NCI-H2171 treated with DMSO at 0.1 percent for 48 hours (cell line): Measurements from ENCODE around the gene ERBB2.
A peak's percentile ranks its signal among the peaks of the same experiment; 100 is the strongest.
"Not testable (repeated sequence)": the region's sequence is repeated elsewhere in the genome, so short reads cannot be mapped to it uniquely, and the experiment has no call there.

ENCODE experiments used
- DNase-seq: peaks from one replicate; lab custom pipeline; 2025; lab: John Stamatoyannopoulos, UW

Gene ERBB2

DNA sequence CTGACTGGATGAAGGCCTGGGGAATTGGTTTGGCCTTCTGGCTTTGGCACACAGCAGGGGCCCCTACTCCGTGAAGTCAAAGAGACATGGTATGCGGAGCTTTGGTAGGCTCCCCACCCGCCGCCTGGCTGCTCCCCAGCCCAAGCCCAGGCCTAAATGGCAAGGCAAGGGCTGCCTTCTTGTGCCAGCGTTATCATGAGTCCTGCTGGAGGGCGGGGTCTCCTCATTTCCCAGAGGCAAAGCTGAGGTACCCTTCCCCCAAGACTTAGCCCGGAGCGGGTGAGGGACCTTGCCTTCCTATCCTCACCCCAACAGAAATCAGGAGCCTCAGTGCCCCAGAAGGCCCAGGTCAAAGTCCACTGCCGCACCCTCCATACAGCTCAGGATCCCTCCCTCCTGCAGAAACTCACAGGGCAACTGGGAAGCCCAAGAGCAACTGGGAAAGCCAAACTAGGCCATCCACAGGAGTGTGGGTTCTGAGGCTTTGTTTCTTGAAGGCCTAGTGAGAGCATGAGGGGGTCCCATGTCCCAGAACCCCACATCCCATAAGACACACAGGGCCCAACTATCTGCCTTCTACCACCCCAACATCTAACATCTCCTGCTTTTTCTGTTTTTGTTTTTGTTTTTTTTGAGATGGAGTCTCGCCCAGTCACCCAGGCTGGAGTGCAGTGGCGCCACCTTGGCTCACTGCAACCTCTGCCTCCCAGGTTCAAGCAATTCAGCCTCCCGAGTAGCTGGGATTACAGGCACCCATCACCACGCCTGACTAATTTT lies 21.3 kb upstream of the ERBB2 start:
- DNase-seq = no peak

DNA sequence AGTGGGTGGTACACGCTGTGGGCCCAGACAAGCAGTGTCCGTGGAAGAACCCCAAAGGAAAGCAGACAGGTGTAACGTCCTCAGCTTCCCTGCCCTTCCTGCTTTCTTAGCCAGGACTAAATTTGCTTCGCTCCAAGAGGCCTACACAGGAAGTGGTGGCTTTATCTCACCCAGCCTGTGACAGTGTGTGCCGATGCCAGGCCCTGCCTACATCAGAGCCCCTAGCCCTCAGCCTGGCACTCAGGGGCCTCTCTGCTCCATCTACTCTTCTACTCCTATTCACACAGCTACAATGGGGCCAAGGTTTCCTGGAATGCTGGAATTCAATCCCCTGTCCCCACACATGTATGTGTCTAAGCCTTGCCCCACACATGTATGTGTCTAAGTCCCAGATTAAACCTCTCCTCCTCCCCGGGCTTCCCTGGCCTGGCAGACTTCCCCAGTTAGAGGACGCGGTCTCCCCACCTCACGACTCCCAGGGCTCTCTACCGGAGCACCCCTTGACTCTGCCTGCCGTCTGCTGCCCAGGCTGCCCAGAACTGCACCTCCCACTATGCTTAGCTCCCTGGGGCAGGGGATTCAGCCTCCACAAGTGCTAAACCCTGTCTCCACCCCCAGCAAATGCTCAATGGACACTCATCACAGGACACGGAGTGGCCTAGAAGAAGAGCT lies 20.2 kb upstream of the ERBB2 start:
- DNase-seq = no peak

DNA sequence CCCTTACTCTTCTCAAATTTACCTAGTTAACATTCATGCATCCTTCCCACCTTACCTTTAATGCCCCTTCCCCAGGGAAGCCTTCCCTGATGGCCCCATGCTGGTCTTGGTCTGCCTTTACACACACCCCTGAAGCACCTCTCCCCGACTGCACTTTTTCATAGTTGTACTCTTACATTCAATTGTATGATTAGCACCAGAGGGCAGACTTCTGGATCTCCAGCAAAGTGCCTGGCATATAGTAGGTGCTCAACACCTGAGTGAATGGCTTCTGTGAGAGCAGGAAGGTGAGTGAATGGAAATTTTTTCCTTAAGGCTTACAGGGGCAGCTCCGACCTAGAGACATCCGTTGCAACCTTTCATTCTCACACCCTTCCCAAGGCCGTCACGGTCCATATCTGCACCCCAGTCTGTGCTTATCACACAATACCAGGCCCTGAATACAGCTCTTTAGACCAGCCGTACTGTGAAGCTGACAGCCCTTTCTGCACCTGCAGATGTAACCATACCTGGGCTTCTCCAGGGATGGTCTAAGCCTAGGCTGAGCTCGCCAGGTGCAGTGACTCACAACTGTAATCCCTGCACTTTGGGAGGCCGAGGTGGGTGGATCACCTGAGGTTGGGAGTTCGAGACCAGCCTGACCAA lies 16.4 kb upstream of the ERBB2 start:
- no peak for DNase-seq

DNA sequence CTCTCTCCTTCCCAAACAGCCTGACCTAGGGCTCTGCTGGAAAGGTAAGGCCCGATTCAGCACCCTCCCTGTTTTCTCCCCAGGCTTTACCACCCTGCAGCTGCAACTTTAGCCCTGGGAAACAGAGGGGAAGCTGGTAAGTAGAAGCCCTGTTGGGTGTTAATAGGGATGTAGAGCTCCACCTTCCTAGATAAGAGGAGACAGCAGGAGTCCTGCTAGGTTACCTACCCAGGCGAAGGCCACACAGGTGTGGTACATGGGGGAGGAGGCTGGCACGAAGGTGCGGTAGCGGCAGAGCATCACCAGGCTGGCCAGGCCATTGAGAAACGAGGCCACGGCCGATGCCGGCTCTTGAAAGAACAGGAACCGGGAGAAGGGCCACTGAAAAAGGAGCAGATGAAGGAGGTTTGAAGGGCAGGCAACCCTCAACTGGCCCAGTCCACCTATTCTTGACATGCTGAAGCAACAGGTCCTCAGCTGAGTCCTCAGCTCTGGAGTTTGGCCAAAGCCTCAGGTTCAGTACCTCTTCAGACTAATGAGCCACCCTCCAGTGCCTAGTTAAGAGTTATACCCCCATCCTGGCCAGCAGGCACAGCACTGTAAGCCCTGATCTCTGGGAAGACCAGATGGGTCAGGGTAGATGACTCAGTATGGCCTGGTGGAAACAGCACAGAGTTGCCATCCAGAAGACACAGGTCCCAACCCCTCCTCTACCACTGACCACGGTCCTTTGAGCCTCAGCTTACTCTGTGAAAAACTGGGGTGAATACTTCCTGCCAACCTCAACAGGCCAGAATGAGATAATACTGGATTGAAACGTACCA lies 15.3 kb upstream of the ERBB2 start:
- no peak for DNase-seq

DNA sequence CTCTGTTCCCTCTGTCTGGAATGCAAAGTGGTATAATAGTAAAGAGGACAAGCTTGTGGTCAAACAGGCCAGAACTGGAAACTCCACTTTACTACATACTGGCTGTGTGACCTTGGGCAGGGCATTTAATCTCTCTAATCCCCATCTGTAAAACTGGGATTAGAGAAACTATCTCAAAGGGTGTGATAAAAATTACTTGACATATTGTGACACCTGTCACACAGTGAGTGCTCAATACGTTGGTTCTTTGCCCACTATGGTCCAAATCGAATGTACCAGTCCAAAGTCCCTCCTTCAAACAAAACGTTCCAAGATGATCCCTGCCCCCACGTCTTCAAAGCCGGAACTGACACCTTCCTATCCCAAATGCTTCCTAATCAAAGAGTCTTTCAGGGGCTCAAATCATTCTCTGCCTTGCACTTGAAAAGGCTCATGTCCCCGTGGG lies 12.7 kb upstream of the ERBB2 start:
- no peak for DNase-seq

DNA sequence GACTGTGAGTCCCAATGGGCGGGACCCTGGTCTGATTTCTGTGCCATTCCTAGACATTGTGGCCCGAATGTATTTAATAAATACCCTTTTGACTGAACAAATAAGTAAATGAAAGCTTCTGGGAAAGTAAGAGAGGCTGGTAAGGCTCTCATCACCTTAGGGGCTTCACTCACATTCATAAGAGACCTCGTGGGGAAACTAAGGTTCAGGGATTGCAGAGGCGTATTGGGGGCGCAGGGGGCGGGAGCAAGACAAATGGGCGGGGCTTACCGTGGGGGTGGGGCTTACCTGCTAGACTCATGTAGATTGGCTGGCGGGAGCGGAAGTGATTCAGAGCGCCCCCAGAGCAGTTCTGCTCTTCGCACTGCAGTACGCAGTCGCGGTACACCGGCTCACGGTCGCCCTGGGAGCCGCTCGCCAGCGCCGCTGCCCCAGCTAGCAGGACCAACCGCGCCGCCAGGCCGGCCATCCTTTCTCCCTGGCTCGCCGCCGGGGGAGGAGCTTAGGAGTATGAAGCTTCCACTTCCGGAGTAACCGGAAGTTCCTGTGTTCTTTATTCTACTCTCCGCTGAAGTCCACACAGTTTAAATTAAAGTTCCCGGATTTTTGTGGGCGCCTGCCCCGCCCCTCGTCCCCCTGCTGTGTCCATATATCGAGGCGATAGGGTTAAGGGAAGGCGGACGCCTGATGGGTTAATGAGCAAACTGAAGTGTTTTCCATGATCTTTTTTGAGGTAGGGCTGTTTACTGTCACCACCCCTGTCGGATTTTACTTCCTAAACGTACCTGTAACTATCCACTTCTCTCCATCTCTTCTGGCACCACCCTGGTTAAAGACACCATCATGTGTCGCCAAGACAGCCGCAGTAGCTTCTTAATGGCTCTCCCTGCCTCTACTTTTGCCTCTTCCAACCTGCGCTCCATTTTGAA lies 12.1 kb upstream of the ERBB2 start, which contains the start of gene PGAP3:
PGAP3 (minus strand) TSS at position 512 of the 929 bp plus-strand sequence; CDS start at position 469, 43 bp downstream.
- peak; percentile 98 for DNase-seq

DNA sequence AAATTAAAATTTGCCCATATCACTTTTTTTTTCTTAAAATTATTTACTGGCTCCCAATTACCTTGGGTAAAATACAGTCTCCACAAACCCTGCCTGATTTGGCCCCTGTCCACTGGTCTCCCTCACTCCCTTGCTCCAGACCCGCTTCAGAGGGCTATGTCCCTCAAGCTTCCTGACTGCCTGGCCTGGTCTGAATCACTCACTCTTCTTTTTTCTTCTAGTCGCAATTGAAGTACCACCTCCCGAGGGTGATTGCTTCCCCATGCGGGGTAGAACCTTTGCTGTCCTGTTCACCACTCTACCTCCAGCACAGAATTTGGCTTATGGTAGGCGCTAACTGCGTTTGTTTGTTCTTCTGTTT lies 11.4 kb upstream of the ERBB2 start:
- DNase-seq = peak; percentile 45

DNA sequence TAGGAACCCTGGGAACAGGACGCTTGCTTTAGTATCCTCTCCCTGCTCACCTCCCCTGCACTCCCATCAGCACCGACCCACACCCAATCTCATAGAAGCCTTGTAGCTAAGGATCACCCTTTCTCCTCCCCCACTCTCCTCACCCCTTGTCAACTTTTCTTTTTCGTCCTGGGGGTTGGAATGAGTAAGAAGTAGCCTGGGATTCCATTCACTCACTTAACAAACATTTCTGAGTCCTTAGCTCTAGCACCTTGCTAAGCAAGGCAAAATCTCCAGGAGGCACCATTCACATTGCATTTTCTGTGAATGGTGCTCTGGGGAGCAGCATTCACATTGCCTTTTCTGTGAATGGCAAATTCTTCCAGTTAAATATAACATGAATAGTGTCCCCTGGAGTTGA lies 10.9 kb upstream of the ERBB2 start:
- DNase-seq = no peak

DNA sequence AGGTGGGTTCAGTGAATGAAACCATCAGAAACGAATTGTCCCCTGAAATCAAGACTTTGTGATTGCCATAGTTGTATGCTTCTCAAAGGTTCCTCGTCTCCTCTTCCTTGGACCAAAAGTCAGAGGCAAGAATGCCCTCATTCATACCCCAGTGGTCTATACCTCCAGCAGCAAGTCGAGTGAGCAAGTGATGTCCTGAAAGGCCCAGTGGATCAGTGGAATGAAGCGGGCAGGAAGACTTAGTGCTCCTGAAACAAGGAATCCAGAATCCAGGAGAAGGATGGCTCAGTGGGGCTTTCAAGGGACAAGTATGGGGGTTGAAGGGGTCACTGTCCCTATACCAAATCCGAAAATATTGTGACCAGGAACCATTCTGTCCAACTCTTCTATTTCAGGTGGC lies 5.3 kb upstream of the ERBB2 start:
- no peak for DNase-seq

DNA sequence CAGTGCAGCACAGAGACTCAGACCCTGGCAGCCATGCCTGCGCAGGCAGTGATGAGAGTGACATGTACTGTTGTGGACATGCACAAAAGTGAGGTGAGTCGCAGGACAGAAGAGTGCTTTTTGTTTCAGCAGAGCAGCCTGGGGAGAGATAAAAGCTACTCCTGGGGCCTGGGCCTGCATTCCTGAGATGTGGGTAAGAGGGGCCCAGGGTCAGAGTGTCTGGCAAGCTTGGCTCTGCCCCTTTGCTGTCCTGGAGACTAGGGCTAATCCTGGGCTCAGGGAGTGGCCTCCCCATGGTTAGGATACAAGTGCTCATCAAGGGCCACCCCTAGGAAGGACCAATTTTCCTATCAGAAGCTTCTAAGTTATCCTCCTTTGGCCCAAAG lies 4.8 kb upstream of the ERBB2 start:
- no peak for DNase-seq

DNA sequence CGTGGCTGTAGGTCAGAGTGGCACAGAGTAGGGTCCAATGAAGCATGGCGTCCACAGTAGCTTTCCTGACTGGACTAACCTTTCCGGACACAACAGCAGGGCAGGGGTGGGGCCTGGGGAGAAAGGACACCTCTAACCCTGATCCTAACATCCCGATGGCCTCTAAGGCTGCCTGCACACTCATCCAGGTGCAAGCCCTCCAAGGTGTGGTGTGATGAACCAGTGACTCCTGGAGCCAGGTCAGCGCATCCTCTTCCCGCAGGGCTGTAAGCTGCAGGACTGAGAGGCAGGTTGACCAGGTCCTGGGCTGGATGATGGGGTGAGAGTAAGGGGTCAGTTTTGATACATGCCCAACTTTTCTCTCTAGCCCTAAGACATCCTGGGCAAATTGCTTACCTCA lies 3.1 kb upstream of the ERBB2 start:
- no peak for DNase-seq

DNA sequence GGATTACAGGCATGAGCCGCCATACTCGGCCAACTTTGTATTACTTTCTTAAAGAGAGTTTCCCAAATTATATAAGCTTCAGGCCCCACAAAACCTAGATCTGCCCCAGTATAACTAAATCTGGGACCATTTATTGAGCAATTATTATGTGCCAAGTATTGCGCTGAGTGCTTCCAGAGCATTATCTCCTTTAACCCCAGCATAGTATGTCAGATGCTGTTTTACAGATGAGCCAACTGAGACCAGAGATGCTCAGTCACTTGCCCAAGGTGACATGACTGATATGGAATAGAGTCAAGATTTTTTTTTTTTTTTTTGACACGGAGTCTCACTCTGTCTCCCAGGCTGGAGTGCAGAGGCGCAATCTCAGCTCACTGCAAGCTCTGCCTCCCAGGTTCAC lies 1.9 kb upstream of the ERBB2 start:
- DNase-seq = no peak

DNA sequence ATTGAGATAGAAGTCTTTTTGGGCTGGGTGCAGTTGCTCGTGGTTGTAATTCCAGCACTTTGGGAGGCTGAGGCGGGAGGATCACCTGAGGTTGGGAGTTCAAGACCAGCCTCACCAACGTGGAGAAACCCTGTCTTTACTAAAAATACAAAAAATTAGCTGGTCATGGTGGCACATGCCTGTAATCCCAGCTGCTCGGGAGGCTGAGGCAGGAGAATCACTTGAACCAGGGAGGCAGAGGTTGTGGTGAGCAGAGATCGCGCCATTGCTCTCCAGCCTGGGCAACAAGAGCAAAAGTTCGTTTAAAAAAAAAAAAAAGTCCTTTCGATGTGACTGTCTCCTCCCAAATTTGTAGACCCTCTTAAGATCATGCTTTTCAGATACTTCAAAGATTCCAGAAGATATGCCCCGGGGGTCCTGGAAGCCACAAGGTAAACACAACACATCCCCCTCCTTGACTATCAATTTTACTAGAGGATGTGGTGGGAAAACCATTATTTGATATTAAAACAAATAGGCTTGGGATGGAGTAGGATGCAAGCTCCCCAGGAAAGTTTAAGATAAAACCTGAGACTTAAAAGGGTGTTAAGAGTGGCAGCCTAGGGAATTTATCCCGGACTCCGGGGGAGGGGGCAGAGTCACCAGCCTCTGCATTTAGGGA lies 577 bp upstream of the ERBB2 start:
- not testable (repeated sequence) for DNase-seq

DNA sequence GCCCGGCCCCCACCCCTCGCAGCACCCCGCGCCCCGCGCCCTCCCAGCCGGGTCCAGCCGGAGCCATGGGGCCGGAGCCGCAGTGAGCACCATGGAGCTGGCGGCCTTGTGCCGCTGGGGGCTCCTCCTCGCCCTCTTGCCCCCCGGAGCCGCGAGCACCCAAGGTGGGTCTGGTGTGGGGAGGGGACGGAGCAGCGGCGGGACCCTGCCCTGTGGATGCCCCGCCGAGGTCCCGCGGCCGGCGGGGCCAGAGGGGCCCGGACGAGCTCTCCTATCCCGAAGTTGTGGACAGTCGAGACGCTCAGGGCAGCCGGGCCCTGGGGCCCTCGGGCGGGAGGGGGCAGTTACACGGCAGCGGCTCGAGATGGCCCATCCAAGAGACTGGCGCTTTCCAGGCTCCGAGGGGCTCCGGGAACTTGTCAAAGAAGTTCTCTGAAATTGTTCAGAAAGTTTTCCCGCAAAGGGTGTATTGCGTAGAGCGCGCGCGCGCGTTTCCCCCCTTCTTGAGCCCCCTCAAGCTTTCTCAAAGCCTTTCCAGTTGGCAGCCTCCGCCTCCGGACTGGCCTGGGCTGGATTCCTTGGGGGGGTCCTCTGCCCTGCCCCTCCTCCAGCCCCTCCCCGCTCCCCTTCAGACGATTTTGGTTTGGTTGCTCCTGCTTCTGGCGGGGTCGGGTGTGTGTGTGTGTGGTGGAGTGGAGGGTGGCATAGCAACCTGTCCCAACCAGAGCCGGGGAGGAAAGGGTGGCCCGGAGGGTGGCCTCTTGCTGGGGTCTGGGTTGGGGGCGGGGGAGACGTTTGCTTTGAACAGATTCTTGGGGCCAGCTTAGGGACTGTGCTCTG lies 504 bp downstream of the ERBB2 start:
- DNase-seq = no peak

DNA sequence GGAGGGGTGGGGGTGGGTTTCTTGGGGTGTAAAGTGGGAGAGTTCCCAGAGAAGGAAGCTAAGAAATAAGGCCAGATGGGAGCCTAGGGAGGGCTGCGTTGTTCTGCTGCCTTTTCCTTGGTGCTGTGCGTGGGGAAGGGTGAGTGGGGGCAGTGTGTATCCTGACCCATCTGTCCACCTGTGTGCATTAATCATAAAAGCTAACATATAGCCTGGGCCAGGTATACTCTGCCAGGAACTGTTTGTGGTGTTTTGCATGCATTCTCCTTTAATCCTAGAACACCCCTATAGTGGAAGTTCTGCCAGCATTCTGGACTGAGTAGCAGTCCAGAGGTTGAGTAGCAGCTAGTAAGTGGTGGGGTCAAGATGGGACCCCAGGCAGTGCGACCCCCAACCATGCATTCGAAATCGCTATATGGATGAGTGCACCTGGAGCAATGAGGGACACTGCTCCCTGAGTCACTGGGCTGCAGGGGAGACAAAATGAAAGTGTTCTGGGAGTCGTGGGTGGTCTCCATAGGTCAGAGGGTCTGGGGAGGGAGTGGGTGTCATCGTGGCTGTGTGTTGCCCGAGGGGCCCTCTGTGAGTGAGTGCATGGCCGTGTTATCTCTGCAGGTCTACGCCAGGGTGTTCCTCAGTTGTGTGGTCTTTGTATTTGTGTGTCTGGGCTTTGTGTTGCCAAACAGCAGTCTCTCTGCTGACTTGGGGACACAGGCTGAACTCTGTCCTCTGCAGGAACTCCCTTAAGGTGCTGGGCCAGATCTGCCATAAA lies 1.3 kb downstream of the ERBB2 start:
- no peak for DNase-seq

DNA sequence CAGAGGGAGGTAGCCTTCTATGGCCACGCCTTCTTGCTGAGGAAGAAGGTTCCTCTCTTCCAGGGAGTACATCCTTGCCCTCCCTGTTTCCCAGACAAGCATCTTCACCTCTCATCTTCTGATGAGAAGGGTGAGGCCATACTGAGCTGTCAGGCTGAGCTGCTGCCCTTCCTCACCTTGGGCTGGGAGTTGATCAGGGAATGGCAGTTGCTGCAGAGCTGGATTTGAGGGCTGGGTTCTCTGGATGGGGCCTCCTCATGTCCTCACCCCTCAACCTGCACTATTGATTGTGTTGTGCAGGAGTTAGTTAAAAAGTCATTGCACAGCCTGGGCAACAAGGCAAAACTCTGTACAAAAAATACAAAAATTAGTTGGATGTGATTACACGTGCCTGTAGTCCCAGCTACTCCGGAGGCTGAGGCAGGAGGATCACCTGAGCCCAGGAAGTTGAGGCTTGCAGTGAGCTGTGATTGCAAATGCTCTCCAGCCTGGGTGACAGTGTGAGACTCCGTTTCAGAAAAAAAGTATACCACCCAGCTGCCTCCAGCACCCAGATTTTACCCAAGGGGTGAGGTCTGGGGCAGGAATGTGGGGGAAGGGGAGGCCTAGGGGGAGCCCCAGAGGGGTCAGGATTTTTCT lies 2.0 kb downstream of the ERBB2 start:
- no peak for DNase-seq

DNA sequence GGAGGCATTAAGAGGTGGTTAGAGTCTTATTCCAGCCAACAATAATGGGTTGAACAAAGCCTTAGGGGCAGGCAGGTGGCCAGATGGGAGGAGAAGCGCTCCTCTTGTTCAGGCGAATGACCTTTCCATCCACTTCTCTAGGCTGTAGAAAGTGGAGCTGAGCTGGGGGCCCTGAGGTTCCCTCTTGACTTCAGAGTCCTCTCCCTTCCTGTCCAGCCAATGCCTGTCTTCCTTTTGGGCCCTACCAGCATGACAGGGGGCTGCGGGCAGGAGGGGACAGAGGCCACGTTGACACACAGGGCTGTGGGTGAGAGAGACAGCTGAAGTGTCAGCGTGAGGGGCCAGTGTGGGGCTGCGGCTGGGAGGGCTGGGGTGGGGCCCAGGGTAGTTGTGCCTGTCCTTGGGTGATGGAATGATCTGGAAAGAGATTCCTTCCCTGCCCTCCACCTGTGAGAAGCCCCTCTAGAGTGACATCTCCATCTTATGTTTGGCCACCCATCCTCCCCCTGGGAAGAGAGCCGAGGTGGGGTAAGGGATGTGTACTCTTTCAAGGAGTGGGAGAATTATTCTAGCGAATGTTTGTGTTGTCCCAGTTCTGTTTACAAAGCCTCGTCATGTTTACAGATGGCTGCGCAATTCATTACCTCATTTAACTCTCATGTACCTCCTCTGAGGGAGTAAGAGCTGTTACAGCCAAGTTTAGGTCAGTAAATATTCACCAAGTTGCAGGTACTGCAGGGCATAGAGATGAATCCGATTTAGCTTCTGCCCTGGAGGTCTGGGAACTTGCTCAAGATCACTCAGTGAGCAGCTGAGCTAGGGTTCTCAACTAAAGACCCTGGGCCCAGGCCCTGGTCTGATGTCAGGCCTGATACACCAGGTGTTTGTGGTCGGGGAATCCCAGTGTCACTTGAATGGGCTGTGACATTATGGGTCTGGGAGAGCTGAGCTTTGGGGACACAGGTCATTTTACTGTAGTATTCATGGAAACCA lies 3.3 kb downstream of the ERBB2 start:
- DNase-seq = no peak
